ENCODE data around the gene ZNF219.

GRCh38 chr14:21088687-21089086 lies 9.8 kb downstream of the ZNF219 start:
- TF ChIP-seq CTCF (IDR thresholded peaks at IDR 0.05; ENCODE audit: borderline replicate concordance, extremely low read depth, low read length, poor library complexity, severe bottlenecking) (no peak), EZH2 (IDR thresholded peaks at IDR 0.05; ENCODE audit: borderline replicate concordance, low read depth, low read length, severe bottlenecking) (no peak)
